HepG2 (cell line): Measurements from ENCODE around the gene VWA1. TPM values are rescaled to one million over a fixed set of nuclear protein-coding genes. Genes with fewer than 3 reads are reported as not detected.

Source experiments
- ATAC-seq: fragments of 200-7000 bp; cut with Tn5 transposase; 3 replicates; pipeline ENCODE4 v1.9.1; 2020; ENCODE audit warnings: mild to moderate bottlenecking, moderate library complexity
- BruUV-seq: library from RNA; stranded (reverse); fragments of 400-500 nt; replicated peaks from 2 replicates; lab custom pipeline; 2021; lab: Mats Ljungman, UMichigan
- CTCF ChIA-PET: fragments of 300-600 bp; formaldehyde crosslinking; extraction: SDS; loops from one replicate; lab custom pipeline; 2021; ENCODE audit warnings: low total read pairs, inconsistent platforms, low intra/inter-chr PET ratio; lab: Yijun Ruan, JAX
- POLR2A ChIA-PET: fragments of 350-600 bp; sonication (Branson Sonifier 250); formaldehyde crosslinking; loops from one replicate; lab custom pipeline; 2020; ENCODE audit warnings: antibody characterized with exemption, inconsistent platforms; lab: Yijun Ruan, JAX
- DNase-seq: peaks from one replicate; pipeline ENCODE4 v3.0.0-alpha.2; 2015; ENCODE audit warnings: low spot score
- FAIRE-seq: peaks from 3 replicates; lab custom pipeline; 2011; peaks lifted over from hg19 to GRCh38; lab: Jason Lieb, UNC
- H2AFZ ChIP-seq: one replicate; pipeline ENCODE4 v1.6.1; 2011; ENCODE audit warnings: low read length, inconsistent platforms
- H3K27ac ChIP-seq: fragments of 300-600 bp; 3 replicates; pipeline ENCODE4 v1.8.0; 2011; ENCODE audit warnings: mixed run types, mild to moderate bottlenecking, mixed read lengths, low read length, inconsistent platforms; ENCODE audit not compliant: insufficient read depth; ENCODE audit errors: extremely low read length
- H3K27me3 ChIP-seq, 2 experiments: fragments of 200-600 bp in 1 of 2; 2 replicates in 1 of 2; 3 replicates in 1 of 2; pipeline versions ENCODE4 v1.6.0 to v1.8.0; 2011; ENCODE audit warnings: low read length in 2 of 2, mild to moderate bottlenecking in 2 of 2, moderate library complexity in 2 of 2, inconsistent platforms in 1 of 2; ENCODE audit not compliant: insufficient read depth in 2 of 2, control insufficient read depth in 1 of 2
- H3K36me3 ChIP-seq, 2 experiments: fragments of 200-600 bp in 1 of 2; replicated peaks in 1 of 2; 2 replicates in 1 of 2; 3 replicates in 1 of 2; pipeline versions ENCODE4 v1.5.1 to v1.8.0; 2011; ENCODE audit warnings: low read length in 2 of 2, inconsistent platforms in 1 of 2; ENCODE audit not compliant: insufficient read depth in 2 of 2, control insufficient read depth in 1 of 2
- H3K4me1 ChIP-seq: 2 replicates; pipeline ENCODE4 v1.5.1; 2012; ENCODE audit warnings: low read length, inconsistent platforms; ENCODE audit not compliant: insufficient read depth
- H3K4me2 ChIP-seq: 2 replicates; pipeline ENCODE4 v1.6.0; 2011; ENCODE audit warnings: low read depth, low read length, inconsistent platforms
- H3K4me3 ChIP-seq, 3 experiments: fragments of 200-600 bp in 1 of 3; sonication (generic), shearing (Covaris generic) in 1 of 3; replicated peaks in 1 of 3; 2 replicates each; pipeline ENCODE4 v1.5.1; 2011 to 2016; ENCODE audit warnings: low read length in 3 of 3, inconsistent platforms in 2 of 3, low read depth in 2 of 3, mild to moderate bottlenecking in 2 of 3, control low read depth in 1 of 3, mixed read lengths in 1 of 3; ENCODE audit not compliant: insufficient read depth in 1 of 3
- H3K79me2 ChIP-seq: one replicate; pipeline ENCODE4 v1.6.1; 2011; ENCODE audit warnings: low read length, inconsistent platforms; ENCODE audit not compliant: insufficient read depth
- H3K9ac ChIP-seq: 2 replicates; pipeline ENCODE4 v1.6.0; 2011; ENCODE audit warnings: mild to moderate bottlenecking, low read depth, low read length, inconsistent platforms; ENCODE audit not compliant: insufficient read depth
- H3K9me3 ChIP-seq: 2 replicates; pipeline ENCODE4 v1.5.1; 2012; ENCODE audit warnings: mild to moderate bottlenecking, low read length
- H4K20me1 ChIP-seq: 2 replicates; pipeline ENCODE4 v1.6.0; 2011; ENCODE audit warnings: inconsistent platforms, mild to moderate bottlenecking, low read length, moderate library complexity; ENCODE audit not compliant: insufficient read depth
- ARID5B ChIP-seq: IDR thresholded peaks from 2 replicates; pipeline ENCODE4 v1.4.0; 2020; ENCODE audit warnings: mild to moderate bottlenecking, missing genetic modification reagents
- CENPT ChIP-seq: sonication (generic); formaldehyde crosslinking; IDR thresholded peaks from 2 replicates; pipeline ENCODE4 v1.8.0; 2022; ENCODE audit warnings: low read depth, mild to moderate bottlenecking, moderate library complexity, missing genetic modification reagents
- HDAC1 ChIP-seq: sonication (generic); formaldehyde crosslinking; IDR thresholded peaks from 2 replicates; pipeline ENCODE4 v1.5.1; 2020; ENCODE audit warnings: mild to moderate bottlenecking, missing genetic modification reagents
- HNF4G ChIP-seq, 2 experiments: sonication (generic) in 1 of 2; formaldehyde crosslinking in 1 of 2; IDR thresholded peaks; 2 replicates each; pipeline versions ENCODE4 v1.4.0 to v1.6.1; 2011 to 2020; ENCODE audit warnings: borderline replicate concordance in 2 of 2, low read depth in 2 of 2, mild to moderate bottlenecking in 2 of 2, low read length in 1 of 2, missing genetic modification reagents in 1 of 2, moderate library complexity in 1 of 2
- MXD3 ChIP-seq: IDR thresholded peaks from 2 replicates; pipeline ENCODE4 v1.6.1; 2016; ENCODE audit warnings: mild to moderate bottlenecking, missing biosample characterization, missing genetic modification reagents
- NAIF1 ChIP-seq: sonication (generic); formaldehyde crosslinking; IDR thresholded peaks from 2 replicates; pipeline ENCODE4 v1.5.0; 2020; ENCODE audit warnings: mild to moderate bottlenecking, missing genetic modification reagents, borderline replicate concordance
- RBFOX2 ChIP-seq: fragments of 200-400 bp; formaldehyde crosslinking; IDR thresholded peaks from 2 replicates; pipeline ENCODE4 v1.6.1; 2017; ENCODE audit warnings: low read depth, mild to moderate bottlenecking, low read length
- SIN3A ChIP-seq: IDR thresholded peaks from 2 replicates; pipeline ENCODE4 v1.6.1; 2011; ENCODE audit warnings: low read depth, mild to moderate bottlenecking, control low read depth, low read length, borderline replicate concordance
- SOX5 ChIP-seq: IDR thresholded peaks from 2 replicates; pipeline ENCODE4 v1.6.1; 2016; ENCODE audit warnings: borderline replicate concordance
- STAG1 ChIP-seq: sonication (generic); formaldehyde crosslinking; IDR thresholded peaks from 2 replicates; pipeline ENCODE4 v1.4.0; 2020; ENCODE audit warnings: missing genetic modification reagents
- TCF7 ChIP-seq: sonication (generic); IDR thresholded peaks from 2 replicates; pipeline ENCODE4 v1.6.1; 2016; ENCODE audit warnings: antibody characterized with exemption, low read depth
- ZBTB33 ChIP-seq: sonication (generic); formaldehyde crosslinking; IDR thresholded peaks from 2 replicates; pipeline ENCODE4 v1.4.0; 2020; ENCODE audit warnings: missing genetic modification reagents
- ZNF768 ChIP-seq: sonication (generic); formaldehyde crosslinking; IDR thresholded peaks from 2 replicates; pipeline ENCODE4 v1.4.0; 2020; ENCODE audit warnings: missing genetic modification reagents
- WGBS: methylation state at CpG from one replicate; pipeline ENCODE4 v1.1.6; 2017; ENCODE audit warnings: low lambda C conversion rate; 5-methylcytosine and 5-hydroxymethylcytosine counted together
- in situ Hi-C: cut with HindIII; loops from 2 replicates; pipeline ENCODE4 v1.10.0; 2017; ENCODE audit warnings: low pct_unique_long_range_greater_than_20kb; ENCODE audit not compliant: extremely low pct_ligation_motif_present
- intact Hi-C: fragments of 100-400 bp; cut with micrococcal nuclease; formaldehyde crosslinking; loops from one replicate; pipeline ENCODE4 v1.10.0; 2022; ENCODE audit not compliant: unreplicated experiment
- polyA plus RNA-seq, 8 experiments: library from polyadenylated mRNA; depleted of rRNA in 3 of 8; stranded (reverse) in 7 of 8; unstranded in 1 of 8; fragments of >200 nt; fragmentation: Illumina TruSeq in 4 of 8; extraction: Trizol in 4 of 8; gene quantifications; 2 replicates each; pipeline versions ENCODE4 v1.2.1 to v1.2.3, GENCODE V29; 2011 to 2016; ENCODE audit warnings: low read depth in 4 of 8, missing spikeins in 1 of 8, mixed read lengths in 1 of 8; ENCODE audit not compliant: insufficient read depth in 1 of 8
- total RNA-seq, 5 experiments: library from RNA; depleted of rRNA; stranded (reverse); fragments of >200 nt; fragmentation: Illumina TruSeq; extraction: Trizol; gene quantifications; 2 replicates each; pipeline ENCODE4 v1.2.3, GENCODE V29; 2016; ENCODE audit warnings: low read depth in 1 of 5

The VWA1 gene
- total and polyA plus RNA-seq, 2 of the 13 experiments (the other 11 are each of a cell fraction or from before 2014, with no cell fraction given), result 40.9 to 57.5 TPM

- intact Hi-C loops (no loop called here), in situ Hi-C loops (no loop called here)
- ChIA-PET POLR2A (interaction anchor here (2.7 to 3.5 kb wide), 2 partner anchors 12 to 18 kb away, joined by 25 to 126 read pairs; no protein-coding TSS in a partner anchor), CTCF (no interaction called here)
- H3K27ac ChIP-seq, result peak overlapping the region; percentile 44
- peak overlapping the region; percentile 37 to 70 (median 70); a peak in 5 of 6 replicates for H3K4me3 ChIP-seq
- no peaks in the 10 kb centered on the region for H3K9me3 ChIP-seq
- BruUV-seq, result no TSS peak
- H4K20me1 ChIP-seq, result no peaks in the 10 kb centered on the region
- no peak for FAIRE-seq
- no peak overlapping the region for H2AFZ ChIP-seq
- H3K4me2 ChIP-seq, result peak overlapping the region; percentile 69
- peaks cover 12% of the 10 kb centered on the region for H3K79me2 ChIP-seq
- peak; percentile 4; the same call in 1 of the 3 replicates for ATAC-seq
- H3K27me3 ChIP-seq, result no peaks in the 10 kb centered on the region; a peak in 1 of 5 replicates
- no peak for DNase-seq
- WGBS, result 48% methylated on average over 5 of the region's 21 CpGs
- peak overlapping the region; percentile 67; the same call in 1 of the 2 replicates for H3K9ac ChIP-seq
- no peaks in the 10 kb centered on the region for H3K36me3 ChIP-seq
- H3K4me1 ChIP-seq, result peaks cover 62% of the 10 kb centered on the region
- TF ChIP-seq ARID5B (CRISPR knock-in tag) (no peak), SOX5 (no peak), TCF7 (no peak), MXD3 (CRISPR knock-in tag) (0 out of 2 replicates have a peak, but pooled peaks have one; percentile 17), HNF4G (IDR thresholded peaks at IDR 0.05; ENCODE audit: borderline replicate concordance, low read depth, low read length) (no peak), HNF4G (CRISPR knock-in tag; IDR thresholded peaks at IDR 0.05; ENCODE audit: borderline replicate concordance, low read depth) (no peak), CENPT (no peak), SIN3A (no peak), NAIF1 (CRISPR knock-in tag) (no peak), ZNF768 (no peak), ZBTB33 (CRISPR knock-in tag) (no peak), HDAC1 (CRISPR knock-in tag) (no peak), STAG1 (no peak), RBFOX2 (0 out of 2 replicates have a peak, but pooled peaks have one; percentile 14)
Observed at GRCh38 chr1:1419363-1419812, 16.1 kb upstream of the VWA1 start.
